Calu3 (cell line): Measurements from ENCODE around the gene PDLIM5. TPM values are rescaled to one million over a fixed set of nuclear protein-coding genes. Genes with fewer than 3 reads are reported as not detected.
A peak's percentile ranks its signal among the peaks of the same experiment; 100 is the strongest.

ENCODE experiments used
- BruUV-seq: library from RNA; stranded (reverse); fragments of 400-500 nt; replicated peaks from 2 replicates; lab custom pipeline; 2021; lab: Mats Ljungman, UMichigan
- CTCF ChIA-PET: fragments of 300-600 bp; sonication (Branson Sonifier 250); formaldehyde crosslinking; loops from one replicate; lab custom pipeline; 2022; ENCODE audit warnings: antibody characterized with exemption; lab: Charles Lee
- DNase-seq: peaks from one replicate; pipeline ENCODE4 v3.0.0; 2022
- H3K27ac Mint-ChIP-seq: one replicate; pipeline ENCODE4 v1.8.0; 2022; ENCODE audit warnings: mixed read lengths; ENCODE audit not compliant: unreplicated experiment
- H3K27me3 Mint-ChIP-seq: one replicate; pipeline ENCODE4 v1.8.0; 2022; ENCODE audit warnings: mixed read lengths; ENCODE audit not compliant: unreplicated experiment
- H3K36me3 Mint-ChIP-seq: one replicate; pipeline ENCODE4 v1.8.0; 2022; ENCODE audit warnings: mild to moderate bottlenecking, moderate library complexity, mixed read lengths; ENCODE audit not compliant: insufficient read depth, unreplicated experiment
- H3K4me1 Mint-ChIP-seq: one replicate; pipeline ENCODE4 v1.8.0; 2022; ENCODE audit warnings: mild to moderate bottlenecking, low read depth, mixed read lengths; ENCODE audit not compliant: unreplicated experiment
- H3K4me3 Mint-ChIP-seq: one replicate; pipeline ENCODE4 v1.8.0; 2022; ENCODE audit warnings: mild to moderate bottlenecking, low read depth, moderate library complexity, mixed read lengths; ENCODE audit not compliant: unreplicated experiment
- H3K9me3 Mint-ChIP-seq: one replicate; pipeline ENCODE4 v1.8.0; 2022; ENCODE audit warnings: low read depth, mixed read lengths; ENCODE audit not compliant: unreplicated experiment
- CTCF ChIP-seq: fragments of 200-600 bp; IDR thresholded peaks from one replicate; pipeline ENCODE4 v1.8.0; 2022; ENCODE audit warnings: antibody characterized with exemption; ENCODE audit not compliant: unreplicated experiment
- intact Hi-C: fragments of 100-400 bp; cut with micrococcal nuclease; formaldehyde crosslinking; loops from one replicate; pipeline ENCODE4 v1.10.0; 2022; ENCODE audit not compliant: unreplicated experiment
- total RNA-seq: library from RNA; stranded (reverse); gene quantifications from 2 replicates; pipeline ENCODE4 v1.2.3, GENCODE V29; 2022

Gene PDLIM5
- total RNA-seq, 1 experiment from 2014 or later, result 122 TPM

GRCh38 chr4:94480362-94480951, 28.7 kb downstream of the PDLIM5 start:
- peak overlapping the region; percentile 15 for H3K27ac Mint-ChIP-seq
- intact Hi-C loops, result no loop called here
- no peak overlapping the region for H3K4me3 Mint-ChIP-seq
- no peaks in the 10 kb centered on the region for H3K9me3 Mint-ChIP-seq
- CTCF ChIA-PET, result interaction anchor here (0.6 kb wide), 1 partner anchor 232 kb away, joined by 4 read pairs; no protein-coding TSS in a partner anchor
- no peak for TF ChIP-seq CTCF
- no peak for DNase-seq
- BruUV-seq, result no TSS peak
- peaks cover 6% of the 10 kb centered on the region for H3K36me3 Mint-ChIP-seq
- H3K27me3 Mint-ChIP-seq, result no peaks in the 10 kb centered on the region
- peaks cover 13% of the 10 kb centered on the region for H3K4me1 Mint-ChIP-seq

- H3K36me3 Mint-ChIP-seq, result peaks cover 6% of the 10 kb centered on the region
- peaks cover 14% of the 10 kb centered on the region for H3K4me1 Mint-ChIP-seq
- BruUV-seq, result no TSS peak
- no peak for DNase-seq
- no peak overlapping the region for H3K27ac Mint-ChIP-seq
- CTCF ChIA-PET, result no interaction called here
- H3K9me3 Mint-ChIP-seq, result no peaks in the 10 kb centered on the region
- no peak overlapping the region for H3K4me3 Mint-ChIP-seq
- no peak for TF ChIP-seq CTCF
- intact Hi-C loops, result no loop called here
- H3K27me3 Mint-ChIP-seq, result no peaks in the 10 kb centered on the region
Measured at GRCh38 chr4:94483895-94484294, 32.2 kb downstream of the PDLIM5 start.

GRCh38 chr4:94484818-94485217, 33.1 kb downstream of the PDLIM5 start:
- DNase-seq, result no peak
- H3K4me1 Mint-ChIP-seq, result peaks cover 14% of the 10 kb centered on the region
- peaks cover 6% of the 10 kb centered on the region for H3K36me3 Mint-ChIP-seq
- no peaks in the 10 kb centered on the region for H3K9me3 Mint-ChIP-seq
- BruUV-seq, result no TSS peak
- H3K27ac Mint-ChIP-seq, result no peak overlapping the region
- CTCF ChIA-PET, result no interaction called here
- no peak overlapping the region for H3K4me3 Mint-ChIP-seq
- intact Hi-C loops, result no loop called here
- H3K27me3 Mint-ChIP-seq, result no peaks in the 10 kb centered on the region
- no peak for TF ChIP-seq CTCF

- TF ChIP-seq CTCF, result no peak
- no peaks in the 10 kb centered on the region for H3K9me3 Mint-ChIP-seq
- CTCF ChIA-PET, result no interaction called here
- no peaks in the 10 kb centered on the region for H3K27me3 Mint-ChIP-seq
- no TSS peak for BruUV-seq
- intact Hi-C loops, result loop anchor here (2.0 kb wide), 1 partner anchor 48 kb away; no protein-coding TSS in a partner anchor
- H3K27ac Mint-ChIP-seq, result no peak overlapping the region
- H3K4me3 Mint-ChIP-seq, result no peak overlapping the region
- peak; percentile 18 for DNase-seq
- no peaks in the 10 kb centered on the region for H3K36me3 Mint-ChIP-seq
- peaks cover 14% of the 10 kb centered on the region for H3K4me1 Mint-ChIP-seq
Measured at GRCh38 chr4:94486372-94486801, 34.6 kb downstream of the PDLIM5 start.
